ENCODE measurements around the gene LSM6.

DNA sequence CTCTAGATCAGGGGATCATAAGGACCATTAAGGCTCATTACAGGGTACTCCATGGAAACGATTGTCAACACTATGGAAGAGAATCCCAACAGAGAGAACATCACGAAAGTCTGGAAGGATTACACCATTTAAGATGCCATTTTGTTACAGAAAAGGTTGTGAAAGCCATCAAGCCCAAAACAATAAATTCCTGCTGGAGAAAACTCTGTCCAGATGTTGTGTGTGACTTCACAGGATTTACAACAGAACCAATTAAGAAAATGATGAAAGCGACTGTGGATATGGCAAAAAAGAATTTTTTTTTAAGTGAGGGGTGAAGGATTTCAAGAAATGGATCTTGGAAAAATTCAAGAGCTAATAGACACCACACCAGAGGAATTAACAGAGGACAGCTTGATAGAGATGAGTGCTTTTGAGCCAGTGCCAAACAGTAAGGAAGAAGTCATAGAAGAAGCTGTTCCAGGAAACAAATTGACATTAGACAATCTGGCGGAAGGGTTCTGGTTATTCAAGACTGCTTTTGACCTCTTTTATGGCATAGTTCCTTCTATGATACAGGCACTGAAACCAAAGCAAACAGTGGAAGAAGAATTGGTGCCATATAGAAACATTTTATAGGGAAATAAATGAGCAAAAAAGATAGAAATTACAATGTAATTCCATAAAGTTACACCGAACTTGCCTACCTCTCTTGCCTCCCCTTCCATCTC lies 17.3 kb upstream of the LSM6 start:
- no peak for TF ChIP-seq EZH2 (IDR thresholded peaks at IDR 0.05; ENCODE audit: insufficient read depth, poor library complexity, severe bottlenecking)
- TF ChIP-seq EZH2phosphoT487 (IDR thresholded peaks at IDR 0.05; ENCODE audit: insufficient read depth, low read depth): no peak
